PC-9 (cell line): Measurements from ENCODE around the gene ZNF766. TPM values are rescaled to one million over a fixed set of nuclear protein-coding genes. Genes with fewer than 3 reads are reported as not detected.
A peak's percentile ranks its signal among the peaks of the same experiment; 100 is the strongest.
"Not testable (repeated sequence)": the region's sequence is repeated elsewhere in the genome, so short reads cannot be mapped to it uniquely, and the experiment has no call there.

Source experiments
- BruUV-seq: library from RNA; stranded (reverse); fragments of 400-500 nt; replicated peaks from 2 replicates; lab custom pipeline; 2021; lab: Mats Ljungman, UMichigan
- CTCF ChIA-PET: fragments of 300-600 bp; sonication (Branson Sonifier 250); formaldehyde crosslinking; loops from one replicate; lab custom pipeline; 2022; ENCODE audit warnings: antibody characterized with exemption; lab: Charles Lee
- POLR2A ChIA-PET: fragments of 300-600 bp; sonication (Branson Sonifier 250); formaldehyde crosslinking; loops from one replicate; lab custom pipeline; 2022; ENCODE audit warnings: antibody characterized with exemption; ENCODE audit not compliant: unreplicated experiment; lab: Charles Lee
- DNase-seq, 2 experiments: peaks; one replicate each; pipeline versions ENCODE4 v3.0.0 to v3.0.0-alpha.2; 2015 to 2022; ENCODE audit warnings: mixed read lengths in 1 of 2
- H2AFZ ChIP-seq: fragments of 200-600 bp; sonication (generic); 2 replicates; pipeline ENCODE4 v1.8.1; 2017; ENCODE audit warnings: antibody characterized with exemption
- H3F3A ChIP-seq: fragments of 200-600 bp; sonication (generic); 2 replicates; pipeline ENCODE4 v1.8.1; 2017; ENCODE audit warnings: antibody characterized with exemption, mild to moderate bottlenecking, low read depth; ENCODE audit not compliant: insufficient read depth
- H3K27ac ChIP-seq: fragments of 200-600 bp; sonication (generic); 2 replicates; pipeline ENCODE4 v1.6.1; 2016; ENCODE audit warnings: mixed run types
- H3K27me3 ChIP-seq: fragments of 200-600 bp; sonication (generic); 2 replicates; pipeline ENCODE4 v1.6.1; 2016; ENCODE audit warnings: low read depth, mixed run types; ENCODE audit not compliant: insufficient read depth
- H3K36me3 ChIP-seq: fragments of 200-600 bp; sonication (generic); 2 replicates; pipeline ENCODE4 v1.6.1; 2016; ENCODE audit warnings: low read depth, mixed run types
- H3K4me1 ChIP-seq: fragments of 200-600 bp; sonication (generic); replicated peaks from 2 replicates; pipeline ENCODE4 v1.6.1; 2016; ENCODE audit warnings: mixed run types; ENCODE audit not compliant: insufficient read depth
- H3K4me2 ChIP-seq: fragments of 200-600 bp; sonication (generic); 2 replicates; pipeline ENCODE4 v1.6.1; 2017; ENCODE audit warnings: mixed run types
- H3K4me3 ChIP-seq: fragments of 200-600 bp; sonication (generic); 2 replicates; pipeline ENCODE4 v1.6.1; 2016; ENCODE audit warnings: mixed run types
- H3K79me2 ChIP-seq: fragments of 200-600 bp; sonication (generic); 2 replicates; pipeline ENCODE4 v1.6.1; 2017; ENCODE audit warnings: low read depth, mixed run types
- H3K9me2 ChIP-seq: fragments of 200-600 bp; sonication (generic); 2 replicates; pipeline ENCODE4 v1.8.1; 2017; ENCODE audit warnings: mild to moderate bottlenecking; ENCODE audit not compliant: insufficient read depth
- H3K9me3 ChIP-seq: fragments of 200-600 bp; sonication (generic); 2 replicates; pipeline ENCODE4 v1.8.1; 2016; ENCODE audit warnings: low read depth; ENCODE audit not compliant: insufficient read depth
- H4K20me1 ChIP-seq: fragments of 200-600 bp; sonication (generic); 2 replicates; pipeline ENCODE4 v1.8.1; 2017; ENCODE audit not compliant: insufficient read depth
- EZH2 ChIP-seq: fragments of 200-600 bp; sonication (generic); IDR thresholded peaks from 2 replicates; pipeline ENCODE4 v1.8.0; 2017; ENCODE audit warnings: antibody characterized with exemption, low read depth
- intact Hi-C: fragments of 100-400 bp; cut with micrococcal nuclease; formaldehyde crosslinking; loops from one replicate; pipeline ENCODE4 v1.10.0; 2022; ENCODE audit not compliant: unreplicated experiment
- total RNA-seq: library from RNA; stranded (reverse); gene quantifications from 2 replicates; pipeline ENCODE4 v1.2.3, GENCODE V29; 2021
- TF ChIP-seq, protein P1 (sequence below): fragments of 200-600 bp; sonication (generic); conservative IDR thresholded peaks from 2 replicates; pipeline ENCODE4 v1.6.1; 2017; ENCODE audit warnings: mixed run types, antibody characterized with exemption, mild to moderate bottlenecking, moderate library complexity

ZNF766 gene
- total RNA-seq, 1 experiment from 2014 or later = 18.3 TPM

DNA sequence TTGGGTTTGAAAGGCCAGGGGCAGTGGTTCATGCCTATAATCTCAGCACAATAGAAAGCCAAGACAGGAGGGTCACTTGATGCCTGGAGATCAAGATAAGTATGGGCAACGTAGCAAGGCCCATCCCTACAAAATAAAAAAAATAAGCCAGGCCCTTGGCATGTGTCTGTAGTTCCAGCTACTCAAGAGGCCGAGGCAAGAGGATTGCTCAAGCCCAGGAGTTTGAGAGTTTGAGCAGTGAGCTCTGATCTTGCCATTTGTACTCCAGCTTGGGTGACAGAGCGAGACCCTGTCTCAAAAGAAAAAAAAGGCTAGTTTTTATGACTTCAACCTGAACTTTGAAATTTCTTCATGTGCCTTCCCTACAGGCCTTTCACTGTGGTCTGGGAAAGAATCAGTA lies 22.4 kb downstream of the ZNF766 start:
- H3K27ac ChIP-seq = no peak overlapping the region
- H3K9me3 ChIP-seq = peaks cover 57% of the 10 kb centered on the region
- POLR2A ChIA-PET = no interaction called here
- TF ChIP-seq, protein P1, sequence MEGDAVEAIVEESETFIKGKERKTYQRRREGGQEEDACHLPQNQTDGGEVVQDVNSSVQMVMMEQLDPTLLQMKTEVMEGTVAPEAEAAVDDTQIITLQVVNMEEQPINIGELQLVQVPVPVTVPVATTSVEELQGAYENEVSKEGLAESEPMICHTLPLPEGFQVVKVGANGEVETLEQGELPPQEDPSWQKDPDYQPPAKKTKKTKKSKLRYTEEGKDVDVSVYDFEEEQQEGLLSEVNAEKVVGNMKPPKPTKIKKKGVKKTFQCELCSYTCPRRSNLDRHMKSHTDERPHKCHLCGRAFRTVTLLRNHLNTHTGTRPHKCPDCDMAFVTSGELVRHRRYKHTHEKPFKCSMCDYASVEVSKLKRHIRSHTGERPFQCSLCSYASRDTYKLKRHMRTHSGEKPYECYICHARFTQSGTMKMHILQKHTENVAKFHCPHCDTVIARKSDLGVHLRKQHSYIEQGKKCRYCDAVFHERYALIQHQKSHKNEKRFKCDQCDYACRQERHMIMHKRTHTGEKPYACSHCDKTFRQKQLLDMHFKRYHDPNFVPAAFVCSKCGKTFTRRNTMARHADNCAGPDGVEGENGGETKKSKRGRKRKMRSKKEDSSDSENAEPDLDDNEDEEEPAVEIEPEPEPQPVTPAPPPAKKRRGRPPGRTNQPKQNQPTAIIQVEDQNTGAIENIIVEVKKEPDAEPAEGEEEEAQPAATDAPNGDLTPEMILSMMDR = no peak
- TF ChIP-seq EZH2 = no peak
- TSS peak; percentile 27 for BruUV-seq
- H4K20me1 ChIP-seq = no peaks in the 10 kb centered on the region; the same call in 1 of the 2 replicates
- intact Hi-C loops = no loop called here
- H2AFZ ChIP-seq = no peak overlapping the region
- peaks cover 37% of the 10 kb centered on the region for H3K36me3 ChIP-seq
- CTCF ChIA-PET = no interaction called here
- no peak overlapping the region for H3K4me2 ChIP-seq
- H3K4me3 ChIP-seq = no peak overlapping the region
- 0 out of 2 replicates have a peak, but pooled peaks cover 3% of the 10 kb centered on the region for H3K4me1 ChIP-seq
- H3K79me2 ChIP-seq = no peaks in the 10 kb centered on the region
- H3K9me2 ChIP-seq = no peaks in the 10 kb centered on the region
- H3F3A ChIP-seq = peaks cover 27% of the 10 kb centered on the region
- no peaks in the 10 kb centered on the region for H3K27me3 ChIP-seq
- no peak for DNase-seq

DNA sequence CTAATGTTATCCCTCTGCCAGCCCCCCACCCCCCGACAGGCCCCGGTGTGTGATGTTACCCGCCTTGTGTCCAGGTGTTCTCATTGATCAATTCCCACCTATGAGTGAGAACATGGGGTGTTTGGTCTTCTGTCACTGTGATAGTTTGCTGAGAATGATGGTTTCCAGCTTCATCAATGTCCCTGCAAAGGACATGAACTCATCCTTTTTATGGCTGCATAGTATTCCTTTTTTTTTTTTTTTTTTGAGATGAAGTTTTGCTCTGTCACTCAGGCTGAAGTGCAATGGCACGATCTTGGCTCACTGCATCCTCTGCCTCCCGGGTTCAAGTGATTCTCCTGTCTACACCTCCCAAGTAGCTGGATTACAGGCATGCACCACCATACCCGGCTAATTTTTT lies 23.6 kb downstream of the ZNF766 start:
- H3K4me3 ChIP-seq, H4K20me1 ChIP-seq, H3K79me2 ChIP-seq, CTCF ChIA-PET, H3K27ac ChIP-seq, BruUV-seq, H3K4me2 ChIP-seq, H2AFZ ChIP-seq, DNase-seq, H3K4me1 ChIP-seq, H3K27me3 ChIP-seq, H3K9me2 ChIP-seq, intact Hi-C loops: not testable (repeated sequence)
- POLR2A ChIA-PET = interaction anchor here (0.7 kb wide), 1 partner anchor 234 kb away, joined by 3 read pairs; no protein-coding TSS in a partner anchor
- Histone ChIP-seq H3K36me3 (peaks cover 29% of the 10 kb centered on the region), H3F3A (peaks cover 27% of the 10 kb centered on the region), H3K9me3 (peaks cover 53% of the 10 kb centered on the region)

DNA sequence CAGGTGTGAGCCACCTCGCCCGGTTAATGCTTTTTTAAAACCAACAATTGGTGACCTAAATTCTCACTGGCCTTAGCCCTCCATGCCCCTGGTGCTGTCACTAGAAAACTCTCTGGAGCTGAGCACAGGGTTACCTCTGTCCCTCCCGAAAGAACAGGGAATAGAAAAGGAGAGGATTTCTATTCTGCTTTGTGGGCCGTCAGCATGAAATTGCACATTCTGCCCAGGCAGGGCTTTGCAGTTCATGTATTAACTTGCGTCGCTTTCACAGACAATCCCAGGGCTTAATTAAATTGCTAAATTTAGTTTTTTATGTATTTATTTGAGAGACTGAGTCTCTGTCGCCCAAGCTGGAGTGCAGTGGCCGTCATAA lies 27.0 kb downstream of the ZNF766 start:
- H3K4me3 ChIP-seq = peak overlapping the region; percentile 73
- H3K27ac ChIP-seq = no peak overlapping the region
- H3K36me3 ChIP-seq = peaks cover 25% of the 10 kb centered on the region
- intact Hi-C loops = no loop called here
- H4K20me1 ChIP-seq = no peaks in the 10 kb centered on the region
- H2AFZ ChIP-seq = peak overlapping the region; percentile 96
- ChIA-PET POLR2A (interaction anchor here (0.5 kb wide), 1 partner anchor 1491 kb away, joined by 3 read pairs; no protein-coding TSS in a partner anchor), CTCF (no interaction called here)
- TF ChIP-seq, protein P1 = no peak
- no peak for TF ChIP-seq EZH2
- H3K27me3 ChIP-seq = no peaks in the 10 kb centered on the region
- H3F3A ChIP-seq = peaks cover 20% of the 10 kb centered on the region
- no peaks in the 10 kb centered on the region for H3K9me2 ChIP-seq
- peaks cover 45% of the 10 kb centered on the region; the same call in 1 of the 2 replicates for H3K9me3 ChIP-seq
- H3K4me1 ChIP-seq = peaks cover 9% of the 10 kb centered on the region; the same call in 1 of the 2 replicates
- peaks cover 10% of the 10 kb centered on the region for H3K79me2 ChIP-seq
- H3K4me2 ChIP-seq = peak overlapping the region; percentile 82
- BruUV-seq = TSS peak; percentile 77
- DNase-seq = no peak
